OCI-M2 (cell line): Measurements from ENCODE around the gene NXPE4.

Source experiments
- DNase-seq: peaks from one replicate; lab custom pipeline; 2025; ENCODE audit not compliant: unreplicated experiment; lab: John Stamatoyannopoulos, UW

Gene NXPE4

GRCh38 chr11:114563077-114563476, 32.5 kb downstream of the NXPE4 start:
- no peak for DNase-seq

- no peak for DNase-seq
These were observed 33.2 kb downstream of the NXPE4 start for GRCh38 chr11:114562166-114562916.

- no peak for DNase-seq
These were observed 35.9 kb downstream of the NXPE4 start, which contains the start of gene NXPE1 for GRCh38 chr11:114559425-114560310. TSS of gene NXPE1 (minus strand) at chr11:114559881. CDS start at chr11:114551201, 8,680 bp downstream.

GRCh38 chr11:114556135-114556534, 39.5 kb downstream of the NXPE4 start:
- no peak for DNase-seq

- DNase-seq = no peak
These were observed 41.9 kb downstream of the NXPE4 start for GRCh38 chr11:114553642-114554041.

GRCh38 chr11:114551060-114551459, 44.5 kb downstream of the NXPE4 start:
- no peak for DNase-seq

GRCh38 chr11:114525682-114526081, 69.9 kb downstream of the NXPE4 start:
- no peak for DNase-seq

- no peak for DNase-seq
These were observed 71.5 kb downstream of the NXPE4 start for GRCh38 chr11:114524122-114524521.

GRCh38 chr11:114522818-114523217, 72.8 kb downstream of the NXPE4 start:
- no peak for DNase-seq
